ENCODE measurements around the gene CMTM6.
"Not testable (repeated sequence)": the region's sequence is repeated elsewhere in the genome, so short reads cannot be mapped to it uniquely, and the experiment has no call there.

Gene CMTM6

GRCh38 chr3:32498992-32499391, 3.7 kb downstream of the CMTM6 start:
- DNase-seq = no peak

DNA sequence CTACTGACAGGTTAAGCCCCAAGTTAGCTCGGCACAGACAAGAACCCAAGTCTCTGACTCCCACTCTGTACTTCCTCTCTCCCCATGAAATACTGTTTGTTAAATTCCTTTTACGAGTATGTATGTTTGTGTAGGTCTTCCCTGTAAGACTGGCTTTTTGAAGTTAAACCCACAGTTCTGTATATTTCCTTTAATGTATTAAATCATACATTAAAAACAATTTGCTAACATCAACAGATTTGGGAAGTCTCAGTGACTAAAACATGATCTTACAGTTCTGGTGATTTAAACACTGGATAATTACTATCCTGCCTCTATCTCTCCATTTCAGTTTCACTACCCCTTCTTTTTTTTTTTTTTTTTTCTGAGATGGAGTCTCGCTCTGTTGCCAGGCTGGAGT, 4.4 kb downstream of the CMTM6 start:
- no peak for DNase-seq

- no peak for DNase-seq
Observed at GRCh38 chr3:32495609-32496008, 7.0 kb downstream of the CMTM6 start.

DNA sequence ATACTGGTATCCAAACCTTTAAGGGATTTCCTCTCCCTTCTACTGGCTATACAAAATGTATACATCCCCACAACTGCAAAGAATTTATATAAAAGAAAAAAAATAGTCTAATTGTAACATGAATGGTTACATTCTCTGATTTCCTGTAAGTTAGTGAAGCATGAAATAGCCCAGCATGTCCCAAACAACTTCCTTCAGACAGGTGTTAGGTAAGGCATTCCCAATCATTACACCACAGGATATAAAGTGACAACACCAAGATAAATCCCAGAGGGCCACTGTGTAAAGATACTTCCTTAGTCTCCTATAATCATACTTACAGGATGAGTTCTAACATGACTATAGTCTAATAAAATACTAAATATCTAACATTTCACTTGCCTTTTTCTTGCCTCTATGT, 7.6 kb downstream of the CMTM6 start:
- no peak for DNase-seq

- no peak for DNase-seq
Observed at GRCh38 chr3:32493437-32494414, 8.9 kb downstream of the CMTM6 start.

- DNase-seq = no peak
Observed at GRCh38 chr3:32492684-32493436, 9.8 kb downstream of the CMTM6 start.

- no peak for DNase-seq
Observed at GRCh38 chr3:32488474-32489008, 14.1 kb downstream of the CMTM6 start.

- DNase-seq = no peak
Observed at GRCh38 chr3:32487781-32488473, 14.7 kb downstream of the CMTM6 start.

DNA sequence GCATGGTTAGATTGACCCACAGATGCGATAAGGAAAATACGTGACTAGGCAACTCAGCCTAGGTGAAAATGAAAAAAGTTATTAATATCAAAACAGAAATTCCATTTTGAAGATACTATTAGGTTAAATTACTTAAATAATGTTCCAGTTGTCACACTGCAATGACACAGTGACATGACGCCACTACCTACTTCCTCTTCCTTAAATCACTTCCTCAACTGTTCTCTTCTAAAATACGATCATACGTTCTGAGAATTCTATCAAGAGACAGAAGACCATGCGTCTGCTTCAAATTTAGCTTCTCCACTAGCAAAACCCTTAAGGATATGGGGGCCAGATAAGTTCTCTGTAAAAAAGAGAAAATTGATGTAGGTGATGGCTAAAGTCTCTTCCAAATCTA, 18.2 kb downstream of the CMTM6 start:
- DNase-seq = no peak

DNA sequence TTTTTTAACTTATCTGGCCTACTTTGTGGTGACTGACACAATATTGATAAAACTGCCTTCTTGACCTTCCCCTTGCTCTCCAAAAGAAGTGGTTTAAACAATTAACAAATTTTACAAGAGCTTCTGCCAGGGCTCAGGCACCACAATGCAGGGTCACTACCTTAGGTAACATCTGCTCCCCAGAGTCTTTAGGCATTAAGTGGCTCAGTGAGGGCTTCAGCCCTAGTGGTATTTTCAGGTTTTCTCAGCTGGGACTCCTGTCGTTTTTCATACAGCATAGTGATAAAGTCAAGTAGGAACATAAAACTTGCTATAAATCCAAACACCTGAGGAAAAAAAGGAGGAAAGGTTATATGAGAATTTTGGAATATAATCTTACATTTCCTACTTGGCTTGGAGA, 18.9 kb downstream of the CMTM6 start:
- no peak for DNase-seq

DNA sequence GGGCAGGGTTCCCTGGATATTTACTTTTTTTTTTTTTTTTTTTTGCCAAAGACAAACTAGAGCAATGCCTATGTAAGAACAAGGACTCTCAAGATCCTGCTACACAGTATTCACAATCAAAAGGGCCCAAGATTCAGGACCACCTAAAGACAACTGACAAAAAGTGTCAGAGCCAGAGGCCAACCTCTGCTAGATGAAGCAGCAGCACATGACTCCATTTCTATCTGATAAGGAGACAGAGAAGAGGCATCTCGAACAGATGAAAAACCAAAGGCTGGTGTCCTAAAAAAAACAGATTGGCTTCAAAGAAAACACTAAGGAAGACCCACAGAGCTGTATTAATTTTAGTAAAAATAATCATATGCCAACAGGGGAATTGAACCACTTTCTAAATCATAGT, 20.0 kb downstream of the CMTM6 start:
- no peak for DNase-seq

- no peak for DNase-seq
Observed at GRCh38 chr3:32481791-32482631, 20.6 kb downstream of the CMTM6 start.

DNA sequence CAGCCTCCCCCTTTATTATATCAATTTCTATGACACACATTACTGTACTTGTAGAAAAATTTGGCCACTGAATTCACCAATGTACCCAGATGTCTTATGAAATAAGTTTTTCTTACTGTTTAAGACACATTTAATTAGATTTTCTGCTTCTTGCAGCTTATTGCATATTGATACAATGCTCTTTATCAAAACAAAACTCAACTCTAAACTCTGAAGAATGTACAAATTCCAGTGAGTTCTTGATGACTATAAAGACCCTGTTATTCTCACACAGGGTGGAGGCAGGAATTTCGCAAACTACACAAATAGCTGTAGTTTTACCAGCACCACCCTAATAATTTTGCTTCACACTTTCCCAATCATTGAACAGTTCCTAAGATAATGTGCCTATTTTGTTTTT, 22.0 kb downstream of the CMTM6 start:
- no peak for DNase-seq

DNA sequence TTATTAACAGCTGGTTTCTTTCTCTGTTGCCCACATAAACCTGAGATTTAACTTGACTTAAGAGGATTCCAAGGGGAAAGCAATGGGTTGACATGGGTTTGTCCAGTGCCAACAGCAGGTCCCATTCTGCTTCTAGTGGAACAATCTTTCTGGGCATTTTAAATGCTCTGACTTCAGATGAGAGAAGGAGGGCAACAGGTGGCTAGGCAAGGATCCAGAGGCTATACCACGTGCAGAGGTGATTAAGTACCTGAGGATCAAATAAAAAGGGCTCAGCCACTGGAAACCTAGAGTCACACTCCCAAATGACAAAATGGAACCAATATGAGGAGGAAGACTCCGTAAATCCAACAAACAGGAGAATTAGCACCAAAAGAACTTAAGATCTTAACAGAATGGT, 28.5 kb downstream of the CMTM6 start:
- DNase-seq = no peak

DNA sequence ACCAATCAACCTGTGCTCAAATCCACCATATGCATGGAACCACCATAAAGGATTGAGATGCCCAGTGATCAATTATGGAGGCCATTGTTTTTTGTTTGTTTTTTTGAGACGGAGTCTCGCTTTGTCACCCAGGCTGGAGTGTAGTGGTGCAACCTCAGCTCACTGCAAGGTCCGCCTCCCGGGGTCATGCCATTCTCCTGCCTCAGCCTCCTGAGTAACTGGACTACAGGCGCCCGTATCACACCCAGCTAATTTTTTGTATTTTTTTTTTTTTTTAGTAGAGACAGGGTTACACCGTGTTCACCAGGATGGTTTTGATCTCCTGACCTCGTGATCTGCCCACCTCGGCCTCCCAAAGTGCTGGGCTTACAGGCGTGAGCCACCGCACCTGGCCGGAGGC, 30.5 kb downstream of the CMTM6 start:
- not testable (repeated sequence) for DNase-seq

DNA sequence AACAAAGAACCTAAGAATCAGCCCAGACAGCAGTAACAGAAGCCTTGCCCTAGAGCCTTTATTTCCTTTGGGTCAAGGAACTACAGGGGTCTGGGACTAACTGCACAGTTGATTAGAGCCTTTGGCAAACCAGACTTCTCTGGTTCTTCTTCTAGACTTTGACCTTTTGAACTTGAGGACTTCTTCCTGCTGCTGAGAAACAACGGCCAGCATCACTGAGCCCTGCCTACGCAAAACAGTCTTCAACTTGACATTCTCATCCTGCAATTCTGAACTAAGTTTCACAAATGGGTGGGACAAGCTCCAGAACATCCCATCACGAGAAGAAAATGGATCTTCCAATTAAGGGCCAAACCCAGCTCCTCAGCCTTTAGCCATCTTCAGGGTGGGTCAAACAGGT, 31.4 kb downstream of the CMTM6 start:
- DNase-seq = peak; percentile 12

DNA sequence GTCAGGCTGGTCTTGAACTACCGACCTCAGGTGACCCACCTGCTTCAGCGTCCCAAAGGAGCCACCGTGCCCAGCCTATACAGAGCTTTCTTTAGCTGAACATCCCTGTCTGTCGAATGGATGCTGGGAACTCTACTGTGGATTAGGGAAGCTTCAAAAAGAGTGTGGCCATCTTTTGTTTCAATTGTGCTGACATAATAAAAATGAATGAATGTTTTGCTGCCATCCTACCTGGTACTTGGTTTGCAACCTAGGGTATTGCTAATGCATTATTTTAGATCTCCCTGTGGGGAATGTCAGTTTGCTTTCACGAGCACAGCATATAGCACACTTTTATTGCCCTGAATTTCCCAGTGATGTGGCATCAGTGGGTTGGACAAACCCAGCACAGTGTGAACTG, 32.3 kb downstream of the CMTM6 start:
- DNase-seq = peak; percentile 18

- peak; percentile 18 for DNase-seq
Observed at GRCh38 chr3:32469151-32469874, 33.3 kb downstream of the CMTM6 start.

DNA sequence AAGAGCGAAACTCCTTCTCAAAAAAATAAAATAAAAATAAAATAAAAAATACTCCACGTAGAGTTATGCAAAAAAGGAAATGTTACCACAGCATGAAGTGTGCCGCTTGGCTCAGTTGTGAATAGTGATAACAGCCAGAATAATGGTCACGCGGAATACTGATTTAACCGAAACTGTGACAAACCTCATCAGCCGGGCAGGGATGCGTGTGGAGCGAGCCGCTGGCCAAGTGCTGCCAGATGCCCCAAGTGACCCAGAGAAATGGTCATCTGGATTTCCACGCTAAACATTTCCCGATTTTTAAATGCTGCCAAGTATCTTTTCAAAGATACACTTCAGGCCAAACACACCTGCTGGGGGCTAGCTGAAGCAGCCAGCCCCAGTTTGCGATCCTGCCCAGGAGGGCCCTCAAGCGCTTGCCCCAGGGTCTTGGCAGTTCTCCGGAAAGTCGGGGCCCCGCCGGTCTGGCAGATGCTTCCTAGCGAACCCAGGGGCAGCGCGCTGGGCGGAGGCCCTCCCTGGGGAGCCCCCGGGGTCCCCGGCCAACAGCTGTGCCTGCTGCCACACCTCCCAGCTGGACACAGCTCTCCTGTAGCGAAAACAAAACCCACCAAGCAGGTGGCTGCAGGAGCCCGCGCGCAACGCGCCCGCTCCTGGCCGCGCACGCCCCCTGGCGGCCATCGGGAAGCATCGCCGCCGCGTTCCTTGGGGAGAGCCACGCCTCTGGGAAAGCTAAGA, 35.1 kb downstream of the CMTM6 start:
- DNase-seq = peak; percentile 87

GRCh38 chr3:32466808-32467207, 35.8 kb downstream of the CMTM6 start:
- DNase-seq = peak; percentile 15

DNA sequence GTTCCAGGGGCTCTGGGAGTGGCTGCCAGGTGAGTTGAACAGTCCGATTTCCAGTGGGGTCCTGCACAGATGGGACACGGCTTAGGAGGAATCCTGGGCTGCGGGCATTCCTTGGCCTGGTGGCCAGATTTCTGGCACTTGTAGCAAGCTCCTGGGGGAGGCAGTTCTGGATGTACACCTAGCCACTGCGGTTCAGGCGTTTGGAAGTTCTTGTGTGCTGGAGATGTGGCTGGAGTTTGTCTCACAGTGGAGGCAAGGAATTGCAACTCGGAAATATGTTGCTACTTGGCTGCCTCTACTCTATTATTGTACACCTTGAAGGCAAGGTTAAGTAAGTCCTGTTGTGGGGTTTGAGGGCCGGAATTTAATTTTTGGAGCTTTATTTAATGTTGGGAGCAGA, 37.9 kb downstream of the CMTM6 start:
- peak; percentile 11 for DNase-seq
